IMR-90 (cell line): ENCODE results near the gene GJB3. TPM values are rescaled to one million over a fixed set of nuclear protein-coding genes. Genes with fewer than 3 reads are reported as not detected.

Source experiments
- ATAC-seq: fragments of 200-7000 bp; cut with Tn5 transposase; 2 replicates; pipeline ENCODE4 v1.9.1; 2020; ENCODE audit warnings: low read depth, mild to moderate bottlenecking, moderate library complexity
- BruUV-seq: library from RNA; stranded (reverse); fragments of 400-500 nt; replicated peaks from 2 replicates; lab custom pipeline; 2021; lab: Mats Ljungman, UMichigan
- CTCF ChIA-PET: fragments of 300-600 bp; formaldehyde crosslinking; extraction: SDS; loops from one replicate; lab custom pipeline; 2021; ENCODE audit warnings: antibody characterized with exemption; lab: Yijun Ruan, JAX
- POLR2A ChIA-PET: fragments of 300-600 bp; sonication (Branson Sonifier 250); formaldehyde crosslinking; loops from one replicate; lab custom pipeline; 2022; ENCODE audit warnings: antibody characterized with exemption; ENCODE audit not compliant: unreplicated experiment; lab: Charles Lee
- DNase-seq: peaks from one replicate; pipeline ENCODE4 v3.0.0; 2013
- H2AFZ ChIP-seq: replicated peaks from 2 replicates; pipeline ENCODE3; 2013; ENCODE audit warnings: low read length, mild to moderate bottlenecking; ENCODE audit not compliant: poor library complexity
- H2AK5ac ChIP-seq: 2 replicates; pipeline ENCODE4 v1.6.1; 2013; ENCODE audit warnings: low read depth, low read length, inconsistent platforms
- H2AK9ac ChIP-seq: replicated peaks from 2 replicates; pipeline ENCODE3; 2013; ENCODE audit warnings: mild to moderate bottlenecking, low read depth, low read length, moderate library complexity; ENCODE audit not compliant: poor library complexity
- H2BK120ac ChIP-seq: 2 replicates; pipeline ENCODE4 v1.6.1; 2013; ENCODE audit warnings: low read depth, low read length, inconsistent platforms
- H2BK15ac ChIP-seq: 3 replicates; pipeline ENCODE4 v1.6.1; 2013; ENCODE audit warnings: low read depth, low read length, inconsistent platforms
- H2BK20ac ChIP-seq: 2 replicates; pipeline ENCODE4 v1.6.1; 2013; ENCODE audit warnings: low read depth, mild to moderate bottlenecking, inconsistent platforms, low read length, moderate library complexity
- H2BK5ac ChIP-seq: 2 replicates; pipeline ENCODE4 v1.6.1; 2013; ENCODE audit warnings: mild to moderate bottlenecking, low read depth, low read length, inconsistent platforms; ENCODE audit not compliant: poor library complexity, severe bottlenecking
- H3K14ac ChIP-seq: replicated peaks from 2 replicates; pipeline ENCODE4 v1.6.1; 2013; ENCODE audit warnings: low read depth, low read length, inconsistent platforms
- H3K18ac ChIP-seq: 2 replicates; pipeline ENCODE4 v1.6.1; 2013; ENCODE audit warnings: low read depth, low read length, control low read depth
- H3K23ac ChIP-seq: 2 replicates; pipeline ENCODE4 v1.6.1; 2013; ENCODE audit warnings: low read depth, low read length, inconsistent platforms
- H3K27ac ChIP-seq: 2 replicates; pipeline ENCODE4 v1.5.1; 2013; ENCODE audit warnings: mild to moderate bottlenecking, control low read depth, low read length; ENCODE audit not compliant: insufficient read depth
- H3K27me3 ChIP-seq: 2 replicates; pipeline ENCODE4 v1.6.1; 2013; ENCODE audit warnings: low read length; ENCODE audit not compliant: control insufficient read depth, insufficient read depth
- H3K36me3 ChIP-seq: 2 replicates; pipeline ENCODE4 v1.6.1; 2013; ENCODE audit warnings: low read length, mixed read lengths; ENCODE audit not compliant: control insufficient read depth, insufficient read depth
- H3K4ac ChIP-seq: 2 replicates; pipeline ENCODE4 v1.6.1; 2013; ENCODE audit warnings: low read depth, low read length, inconsistent platforms
- H3K4me1 ChIP-seq: 2 replicates; pipeline ENCODE4 v1.6.1; 2013; ENCODE audit warnings: low read length, mixed read lengths; ENCODE audit not compliant: control insufficient read depth, insufficient read depth
- H3K4me2 ChIP-seq: 2 replicates; pipeline ENCODE4 v1.6.1; 2013; ENCODE audit warnings: low read depth, mild to moderate bottlenecking, control low read depth, low read length, moderate library complexity
- H3K4me3 ChIP-seq: 2 replicates; pipeline ENCODE4 v1.5.1; 2013; ENCODE audit warnings: low read depth, mild to moderate bottlenecking, control low read depth, low read length, moderate library complexity; ENCODE audit not compliant: insufficient read depth
- H3K56ac ChIP-seq: 2 replicates; pipeline ENCODE4 v1.6.1; 2013; ENCODE audit warnings: low read length, inconsistent platforms; ENCODE audit not compliant: insufficient read depth; ENCODE audit errors: extremely low read depth
- H3K79me1 ChIP-seq, 2 experiments: 2 replicates each; pipeline ENCODE4 v1.6.1; 2013; ENCODE audit warnings: low read length in 2 of 2, inconsistent platforms in 1 of 2, low read depth in 1 of 2
- H3K9ac ChIP-seq: 2 replicates; pipeline ENCODE4 v1.6.1; 2013; ENCODE audit warnings: low read depth, low read length, control low read depth
- H3K9me1 ChIP-seq: 2 replicates; pipeline ENCODE4 v1.6.1; 2013; ENCODE audit warnings: low read length, inconsistent platforms; ENCODE audit not compliant: insufficient read depth
- H3K9me3 ChIP-seq: 2 replicates; pipeline ENCODE4 v1.6.1; 2013; ENCODE audit warnings: low read length; ENCODE audit not compliant: control insufficient read depth, insufficient read depth
- H4K20me1 ChIP-seq: 2 replicates; pipeline ENCODE4 v1.6.1; 2013; ENCODE audit warnings: low read length, inconsistent platforms; ENCODE audit not compliant: insufficient read depth
- H4K5ac ChIP-seq: 2 replicates; pipeline ENCODE4 v1.6.1; 2013; ENCODE audit warnings: mild to moderate bottlenecking, low read depth, low read length, control low read depth
- H4K8ac ChIP-seq, 2 experiments: 2 replicates each; pipeline ENCODE4 v1.6.1; 2013; ENCODE audit warnings: low read depth in 2 of 2, low read length in 2 of 2, control low read depth in 1 of 2, inconsistent platforms in 1 of 2
- H4K91ac ChIP-seq: 2 replicates; pipeline ENCODE4 v1.6.1; 2013; ENCODE audit warnings: low read depth, low read length, inconsistent platforms; ENCODE audit not compliant: insufficient read depth
- CHD1 ChIP-seq: IDR thresholded peaks from 2 replicates; pipeline ENCODE4 v1.6.1; 2012; ENCODE audit warnings: low read depth, low read length, improper control_type of control experiment
- CTCF ChIP-seq: conservative IDR thresholded peaks from 2 replicates; pipeline ENCODE4 v1.5.1; 2012; ENCODE audit warnings: mild to moderate bottlenecking, low read depth, low read length, improper control_type of control experiment
- FOS ChIP-seq: fragments of 150-350 bp; IDR thresholded peaks from 2 replicates; pipeline ENCODE4 v1.6.1; 2016; ENCODE audit warnings: low read depth, low read length
- RAD21 ChIP-seq: IDR thresholded peaks from 2 replicates; pipeline ENCODE4 v1.6.1; 2012; ENCODE audit warnings: low read length, improper control_type of control experiment
- WGBS, 2 experiments: methylation state at CpG; one replicate each; pipeline versions ENCODE4 v1.1.5 to v1.1.7; 2013; ENCODE audit warnings: missing lambda C conversion rate in 2 of 2; ENCODE audit not compliant: insufficient read length in 1 of 2; ENCODE audit errors: extremely low coverage in 2 of 2; 5-methylcytosine and 5-hydroxymethylcytosine counted together
- dilution Hi-C: fragments of 300-500 bp; cut with HindIII; formaldehyde crosslinking; loops from one replicate; pipeline ENCODE4 v1.14.3; 2018; ENCODE audit warnings: low sequenced_read_pairs; ENCODE audit not compliant: unreplicated experiment
- in situ Hi-C: fragments of 300-500 bp; cut with MboI; formaldehyde crosslinking; loops from 3 replicates; pipeline ENCODE4 v1.14.3; 2019; ENCODE audit warnings: low sequenced_read_pairs, inconsistent platforms, mixed read lengths
- intact Hi-C: fragments of 100-400 bp; cut with micrococcal nuclease; formaldehyde crosslinking; loops from 2 replicates; pipeline ENCODE4 v1.10.0; 2022
- polyA plus RNA-seq, 3 experiments: library from polyadenylated mRNA; depleted of rRNA; stranded (reverse); fragments of >200 nt; gene quantifications; 2 replicates each; pipeline ENCODE4 v1.2.3, GENCODE V29; 2012; ENCODE audit warnings: low replicate concordance in 1 of 3
- total RNA-seq: library from RNA; depleted of rRNA; stranded (reverse); fragments of >200 nt; gene quantifications from 2 replicates; pipeline ENCODE4 v1.2.3, GENCODE V29; 2012

GJB3 gene
- total and polyA plus RNA-seq, 2 of the 4 experiments (the other 2 are of a cell fraction), result not detected

GRCh38 chr1:34763142-34763781 is 17.8 kb upstream of the GJB3 start:
- no peak overlapping the region for H2AK5ac ChIP-seq
- H3K14ac ChIP-seq, result no peak overlapping the region
- H3K23ac ChIP-seq, result no peak overlapping the region
- CTCF ChIA-PET, result no interaction called here
- no peaks in the 10 kb centered on the region for H3K79me1 ChIP-seq
- BruUV-seq, result no TSS peak
- H3K27me3 ChIP-seq, result peaks cover 2% of the 10 kb centered on the region
- dilution Hi-C loops, result no loop called here
- H4K8ac ChIP-seq, result no peak overlapping the region
- no peaks in the 10 kb centered on the region for H3K9me3 ChIP-seq
- no peak overlapping the region for H3K18ac ChIP-seq
- WGBS, 2 experiments, result 39% methylated on average over 5 of the region's 8 CpGs; no CpG with 5 or more reads in 1 of the 2 experiments
- H3K36me3 ChIP-seq, result no peaks in the 10 kb centered on the region
- H2BK120ac ChIP-seq, result no peak overlapping the region
- H3K4me1 ChIP-seq, result no peaks in the 10 kb centered on the region
- no peak overlapping the region for H3K4me3 ChIP-seq
- DNase-seq, result peak; percentile 9
- no peak overlapping the region for H3K27ac ChIP-seq
- no peak overlapping the region for H2BK5ac ChIP-seq
- TF ChIP-seq CHD1 (no peak), RAD21 (no peak), FOS (no peak), CTCF (no peak)
- no peak overlapping the region for H2AK9ac ChIP-seq
- H3K9me1 ChIP-seq, result no peaks in the 10 kb centered on the region
- H2BK20ac ChIP-seq, result no peak overlapping the region
- H3K4me2 ChIP-seq, result no peak overlapping the region
- POLR2A ChIA-PET, result no interaction called here
- no peaks in the 10 kb centered on the region for H4K20me1 ChIP-seq
- no peak overlapping the region for H4K5ac ChIP-seq
- no peak overlapping the region for H2BK15ac ChIP-seq
- no peak overlapping the region for H4K91ac ChIP-seq
- H2AFZ ChIP-seq, result no peak overlapping the region
- H3K9ac ChIP-seq, result no peak overlapping the region
- intact Hi-C loops, result no loop called here
- H3K56ac ChIP-seq, result no peak overlapping the region
- H3K4ac ChIP-seq, result no peak overlapping the region
- in situ Hi-C loops, result no loop called here
- peak; percentile 27; the same call in 1 of the 2 replicates for ATAC-seq
